SHP77 treated with DMSO at 0.1 percent for 48 hours (cell line): Measurements from ENCODE around the gene CEACAM1.
"Not testable (repeated sequence)": the region's sequence is repeated elsewhere in the genome, so short reads cannot be mapped to it uniquely, and the experiment has no call there.

Source experiments
- DNase-seq: peaks from one replicate; lab custom pipeline; 2025; lab: John Stamatoyannopoulos, UW

The CEACAM1 gene

DNA sequence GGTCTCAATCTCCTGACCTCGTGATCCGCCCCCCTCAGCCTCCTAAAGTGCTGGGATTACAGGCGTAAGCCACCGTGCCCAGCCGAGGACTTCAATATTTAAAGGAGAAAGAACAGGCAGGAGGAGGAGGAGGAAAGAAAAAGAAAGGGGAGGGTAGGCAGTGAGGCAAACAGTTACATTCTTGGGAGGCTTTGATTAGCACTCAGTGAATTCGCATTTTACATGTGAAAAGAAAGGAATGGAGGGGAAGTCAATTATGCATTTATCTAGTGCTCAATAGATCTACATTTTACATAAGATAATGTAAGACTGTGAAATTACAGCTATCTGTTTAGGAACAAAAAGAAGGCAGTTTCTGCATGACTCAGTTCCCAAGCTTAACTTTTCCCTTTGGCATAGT lies 54.6 kb downstream of the CEACAM1 start:
- DNase-seq, result no peak

DNA sequence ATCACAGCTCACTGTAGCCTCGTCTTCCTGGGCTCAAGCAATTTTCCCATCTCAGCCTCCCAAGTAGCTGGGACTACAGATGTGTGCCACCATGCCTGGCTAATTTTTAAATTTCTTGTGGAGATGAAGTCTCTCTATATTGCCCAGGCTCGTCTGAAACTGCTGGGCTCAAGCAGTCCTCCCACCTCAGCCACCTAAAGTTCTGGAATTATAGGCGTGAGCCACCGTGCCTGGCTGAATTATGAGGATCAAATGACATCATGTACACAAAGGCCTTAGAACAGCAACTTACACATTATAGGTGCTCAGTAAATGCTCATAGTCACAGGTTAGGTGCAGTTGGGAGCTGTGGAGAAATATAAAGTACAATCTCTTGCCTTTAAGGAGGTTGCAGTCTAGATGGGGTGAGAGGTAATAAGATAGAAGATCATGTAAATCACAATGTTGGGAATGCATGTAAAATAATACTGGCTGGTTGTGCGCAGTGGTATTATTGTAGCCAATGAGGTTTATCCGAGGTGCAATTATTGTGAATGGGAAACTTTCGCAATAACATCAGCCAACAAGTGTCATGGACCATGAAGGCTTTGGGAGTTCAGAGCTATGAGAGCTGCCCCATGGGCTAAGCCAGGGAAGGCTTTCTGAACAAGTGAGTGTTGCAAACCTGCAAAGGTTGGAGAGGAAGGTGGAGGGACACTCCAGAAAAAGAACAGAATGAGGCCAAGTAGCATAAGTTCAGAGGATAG lies 55.7 kb downstream of the CEACAM1 start:
- no peak for DNase-seq

DNA sequence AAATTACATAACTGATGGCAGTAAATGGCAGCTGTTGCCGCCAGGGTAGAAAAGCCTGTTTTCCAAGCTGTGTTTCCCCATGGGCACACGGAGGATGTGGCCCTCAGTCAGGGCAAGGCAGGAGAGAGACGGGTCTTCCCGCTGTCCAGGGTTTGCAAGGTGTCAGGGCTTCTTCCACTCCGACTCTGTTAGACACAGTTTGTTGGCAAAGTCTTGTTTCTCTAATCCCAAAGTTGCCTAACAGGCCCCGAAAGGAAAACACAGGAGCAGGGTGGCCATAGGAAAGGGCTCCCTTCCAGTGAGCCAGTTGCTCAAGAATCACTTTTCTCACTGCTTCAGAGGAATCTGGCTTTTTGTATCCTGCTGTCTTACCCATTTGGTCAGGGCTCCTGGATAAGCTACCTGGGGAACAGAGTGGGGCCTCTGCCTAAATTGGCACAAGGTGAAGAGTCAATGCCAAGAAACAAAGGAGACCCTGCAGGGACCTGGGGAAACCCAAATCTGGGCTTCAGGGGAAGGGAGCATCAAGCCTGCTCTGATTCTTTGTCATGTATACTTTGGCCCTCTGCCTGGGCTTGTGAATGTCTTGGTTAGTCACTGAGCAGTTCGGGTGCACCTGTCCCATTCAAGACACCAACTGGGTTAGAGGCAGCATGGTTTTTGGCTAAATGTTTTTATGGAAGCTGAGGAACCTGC lies 56.6 kb downstream of the CEACAM1 start:
- DNase-seq, result no peak

DNA sequence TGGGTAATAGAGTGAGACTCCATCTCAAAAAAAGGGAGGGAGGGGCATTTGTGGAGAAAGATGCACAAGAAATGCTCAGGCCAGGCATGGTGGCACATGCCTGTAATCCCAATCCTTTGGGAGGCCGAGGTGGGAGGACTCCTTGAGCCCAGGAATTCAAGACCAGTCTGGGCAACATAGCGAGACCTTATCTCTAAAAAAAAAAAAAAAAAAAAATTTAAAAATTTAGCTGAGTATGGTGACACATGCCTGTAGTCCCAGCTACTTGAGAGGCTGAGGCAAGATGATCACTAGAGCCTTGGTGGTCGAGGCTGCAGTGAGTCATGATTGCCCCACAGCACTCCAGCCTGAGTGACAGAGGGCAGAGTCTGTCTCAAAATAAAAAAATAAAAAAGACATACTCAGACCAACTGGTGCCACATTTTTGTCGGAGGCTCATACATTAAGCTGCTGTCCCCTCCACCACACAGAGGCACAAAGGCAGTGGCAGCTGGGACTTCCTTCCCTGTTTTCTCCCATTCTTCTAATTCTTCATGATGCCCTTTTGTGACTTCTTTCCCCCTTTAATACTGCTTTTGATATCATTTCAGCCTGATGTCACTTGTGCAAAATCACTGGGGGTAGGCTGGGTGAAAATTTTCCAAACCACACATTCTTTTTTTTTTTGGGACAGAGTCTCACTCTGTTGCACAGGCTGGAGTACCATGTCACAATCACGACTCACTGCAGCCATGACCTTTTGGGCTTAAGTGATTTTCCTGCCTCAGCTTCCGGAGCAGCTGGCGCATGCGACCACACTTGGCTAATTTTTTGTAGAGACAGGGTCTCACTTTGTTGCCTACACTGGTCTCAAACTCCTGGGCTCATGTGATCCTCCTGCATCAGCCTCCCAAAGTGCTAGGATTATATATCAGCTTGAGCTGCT lies 58.7 kb downstream of the CEACAM1 start:
- no peak for DNase-seq

DNA sequence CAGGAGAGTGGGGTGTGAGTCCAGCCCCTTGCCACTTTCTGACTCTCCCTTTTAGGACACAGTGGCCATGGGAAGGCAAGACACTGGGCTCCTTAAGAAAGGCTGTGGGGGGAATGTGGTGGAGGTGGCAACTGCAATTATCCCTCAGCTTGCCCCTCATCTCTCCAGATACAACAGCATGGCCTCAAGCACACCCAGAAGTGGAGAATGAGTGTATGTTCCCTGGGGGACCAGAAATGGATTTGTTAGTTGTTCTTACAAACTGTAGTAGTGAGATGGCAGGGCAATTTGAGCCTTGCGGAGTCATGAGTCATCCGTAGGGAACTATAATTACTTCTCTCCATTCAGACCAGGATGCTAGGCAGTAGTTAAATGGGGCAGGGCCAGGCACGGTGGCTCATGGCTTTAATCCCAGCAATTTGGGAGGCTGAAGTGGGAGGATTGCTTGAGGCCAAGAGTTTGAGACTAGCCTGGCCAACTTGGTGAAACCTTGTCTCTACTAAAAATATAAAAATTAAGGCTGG lies 59.9 kb downstream of the CEACAM1 start:
- no peak for DNase-seq

DNA sequence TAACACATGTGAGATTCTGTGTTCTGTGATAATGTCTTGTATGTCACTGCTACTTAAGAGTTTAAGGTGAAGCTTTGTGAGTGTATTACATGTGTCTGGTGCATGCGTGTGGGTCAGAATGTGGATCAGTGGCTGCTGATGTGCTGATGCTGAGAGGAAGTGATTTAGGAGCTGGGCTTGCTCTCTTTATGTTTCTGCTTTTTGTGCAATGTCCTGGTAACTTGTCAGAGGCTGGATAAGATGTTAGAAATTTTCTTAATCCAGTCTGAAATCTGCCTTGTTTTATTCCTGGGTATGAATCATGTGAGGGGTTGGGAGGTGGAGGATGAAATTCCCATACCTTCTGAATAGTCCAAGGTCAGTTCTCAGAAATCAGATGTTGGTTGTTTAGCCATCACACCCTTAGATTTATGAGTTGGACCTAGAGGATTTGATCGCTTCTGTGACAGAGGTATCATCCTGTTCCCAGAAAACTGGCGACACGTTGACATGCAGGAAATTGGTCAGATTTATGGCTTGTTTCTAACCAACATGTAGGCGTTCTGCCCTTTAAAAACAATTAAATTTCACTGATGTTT lies 61.0 kb downstream of the CEACAM1 start:
- no peak for DNase-seq

DNA sequence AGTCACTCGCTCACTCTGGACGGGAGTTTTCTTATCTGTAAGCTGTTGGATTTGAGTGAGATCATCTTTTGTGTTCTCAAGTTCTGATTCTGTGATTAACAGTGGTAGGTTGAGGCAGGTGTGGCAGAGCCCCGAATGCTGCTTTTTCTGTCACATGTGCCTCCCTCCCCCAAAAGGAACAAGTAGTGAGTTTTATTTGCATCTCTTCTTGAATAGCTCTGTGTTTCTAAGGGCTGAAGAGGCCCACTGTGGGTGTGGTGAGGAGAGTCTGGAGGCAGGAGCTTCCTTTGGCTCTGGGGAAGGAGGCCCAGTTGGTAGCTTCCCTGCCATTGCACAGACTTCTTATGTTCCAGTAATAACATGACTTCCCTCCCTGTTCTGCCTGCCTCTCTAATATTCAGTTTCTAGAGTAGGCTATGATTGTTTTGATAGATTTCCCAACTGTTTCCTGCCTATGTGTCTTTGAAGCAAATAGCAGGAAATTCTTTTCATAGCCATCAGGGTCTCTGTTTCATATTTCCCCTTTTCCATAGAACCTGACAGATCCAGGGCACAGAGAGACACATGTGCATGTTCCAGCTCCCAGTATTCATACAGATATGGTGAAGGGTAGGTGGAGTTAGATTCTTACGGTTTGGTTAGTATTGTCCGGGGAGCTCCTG lies 61.6 kb downstream of the CEACAM1 start:
- no peak for DNase-seq

DNA sequence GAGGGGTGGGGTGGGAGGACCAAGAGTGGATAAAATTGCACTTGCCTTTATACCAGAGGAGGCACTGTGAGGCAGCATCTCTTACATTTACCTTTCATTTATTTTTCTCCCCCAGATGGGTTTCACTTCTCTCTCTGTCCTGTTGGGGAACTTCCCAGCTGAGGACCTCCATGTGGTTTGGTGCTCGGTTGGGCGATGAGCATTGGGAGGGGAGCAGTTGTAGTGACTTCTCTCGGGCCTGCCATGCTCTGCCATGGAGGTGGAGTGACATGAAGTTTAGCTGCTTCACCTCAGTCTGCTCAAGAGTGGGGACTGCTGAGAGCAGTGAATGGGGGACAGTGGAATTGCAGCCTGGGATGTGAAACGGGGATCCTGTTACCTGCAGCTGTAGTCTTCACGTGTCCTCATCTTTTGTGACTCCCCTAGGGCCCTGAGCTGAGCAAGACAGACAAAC lies 62.4 kb downstream of the CEACAM1 start:
- no peak for DNase-seq

DNA sequence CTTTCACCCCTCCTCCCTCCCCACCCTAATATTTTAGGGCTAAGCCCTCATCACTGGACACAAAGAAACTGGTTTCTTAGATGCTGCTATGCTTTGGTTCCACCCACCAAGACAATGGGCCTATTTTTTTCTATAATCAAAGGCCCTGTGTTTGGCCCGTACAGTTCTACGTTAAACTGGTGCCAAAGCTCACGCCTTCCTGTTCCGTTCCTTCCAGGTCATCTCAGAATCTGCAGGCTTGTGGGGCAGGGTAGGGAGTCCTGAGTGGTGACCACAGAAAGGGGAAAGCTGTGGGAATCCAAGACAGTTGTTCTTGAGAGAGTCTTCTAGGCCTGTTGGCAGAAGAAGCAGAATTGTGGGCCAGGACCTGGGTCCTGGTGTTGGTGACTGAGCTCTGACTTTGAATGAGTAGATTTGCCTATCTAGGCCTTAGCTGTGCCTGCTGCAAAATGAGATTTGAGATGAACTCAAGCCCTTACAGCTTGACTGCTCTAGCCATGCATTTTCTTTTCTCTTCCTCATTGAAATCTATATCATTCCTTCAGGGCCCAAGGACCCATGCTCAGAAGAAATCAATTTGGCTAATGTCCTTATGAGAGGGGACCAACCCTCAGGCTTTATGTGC lies 66.5 kb downstream of the CEACAM1 start:
- no peak for DNase-seq

DNA sequence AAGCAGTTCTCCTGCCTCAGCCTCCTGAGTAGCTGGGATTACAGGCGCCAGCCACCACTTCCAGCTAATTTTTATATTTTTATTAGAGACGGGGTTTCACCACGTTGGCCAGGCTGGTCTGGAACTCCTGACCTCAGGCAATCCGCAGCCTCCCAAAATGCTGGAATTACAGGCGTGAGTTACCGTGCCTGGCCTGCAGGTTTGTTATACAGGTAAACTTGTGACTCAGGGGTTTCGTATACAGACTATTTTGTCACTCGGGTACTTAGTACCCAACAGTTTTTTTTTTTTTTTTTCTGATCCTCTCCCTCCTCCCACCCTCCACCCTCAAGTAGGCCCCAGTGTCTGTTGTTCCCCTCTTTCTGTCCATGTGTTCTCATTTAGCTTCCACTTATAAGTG lies 67.0 kb downstream of the CEACAM1 start:
- DNase-seq, result not testable (repeated sequence)

DNA sequence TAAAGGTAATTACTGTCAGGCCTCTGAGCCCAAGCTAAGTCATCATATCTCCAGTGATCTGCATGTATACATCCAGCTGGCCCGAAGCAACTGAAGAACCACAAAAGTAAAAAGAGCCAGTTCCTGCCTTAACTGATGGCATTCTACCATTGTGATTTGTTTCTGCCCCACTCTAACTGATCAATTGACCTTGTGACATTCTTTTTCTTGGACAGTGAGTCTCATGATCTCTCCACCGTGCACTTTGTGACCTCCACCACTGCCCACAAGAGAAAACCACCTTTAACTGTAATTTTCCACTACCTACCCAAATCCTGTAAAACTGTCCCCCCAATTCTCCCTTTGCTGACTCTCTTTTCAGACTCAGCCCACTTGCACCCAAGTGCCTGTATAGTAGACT lies 68.4 kb downstream of the CEACAM1 start:
- DNase-seq, result no peak
